OCI-LY1 (cell line): ENCODE data around the gene UBE2D3.

Source experiments
- H2AFZ ChIP-seq: fragments of 200-600 bp; sonication (generic), shearing (Covaris generic); 2 replicates; pipeline ENCODE4 v1.6.0; 2014; ENCODE audit warnings: antibody characterized with exemption, mild to moderate bottlenecking, low read length
- H3F3A ChIP-seq: fragments of 200-600 bp; sonication (generic), shearing (Covaris generic); 2 replicates; pipeline ENCODE4 v1.6.0; 2014; ENCODE audit warnings: mild to moderate bottlenecking, antibody characterized with exemption, low read length, moderate library complexity; ENCODE audit not compliant: insufficient read depth
- H3K27ac ChIP-seq: fragments of 200-600 bp; sonication (generic); 2 replicates; pipeline ENCODE4 v1.5.1; 2014; ENCODE audit warnings: low read length, mixed run types, mild to moderate bottlenecking, low read depth; ENCODE audit not compliant: poor library complexity, severe bottlenecking
- H3K27me3 ChIP-seq: fragments of 200-600 bp; sonication (generic); 2 replicates; pipeline ENCODE4 v1.6.0; 2014; ENCODE audit warnings: antibody characterized with exemption, mild to moderate bottlenecking, low read length, moderate library complexity; ENCODE audit not compliant: insufficient read depth
- H3K36me3 ChIP-seq: fragments of 200-600 bp; sonication (generic); 2 replicates; pipeline ENCODE4 v1.6.1; 2014; ENCODE audit warnings: mild to moderate bottlenecking, antibody characterized with exemption, low read length, moderate library complexity, mixed read lengths; ENCODE audit not compliant: insufficient read depth
- H3K4me1 ChIP-seq: fragments of 200-600 bp; sonication (generic); 2 replicates; pipeline ENCODE4 v1.5.1; 2014; ENCODE audit warnings: mild to moderate bottlenecking, low read length, moderate library complexity; ENCODE audit not compliant: insufficient read depth, severe bottlenecking
- H3K4me2 ChIP-seq: fragments of 200-600 bp; sonication (generic), shearing (Covaris generic); 2 replicates; pipeline ENCODE4 v1.6.1; 2014; ENCODE audit warnings: low read length
- H3K4me3 ChIP-seq: fragments of 200-600 bp; sonication (generic); 2 replicates; pipeline ENCODE4 v1.5.1; 2014; ENCODE audit warnings: low read length, low read depth, mild to moderate bottlenecking, mixed read lengths; ENCODE audit not compliant: poor library complexity, severe bottlenecking
- H3K79me2 ChIP-seq: fragments of 200-600 bp; shearing (Covaris generic); 2 replicates; pipeline ENCODE4 v1.6.1; 2016; ENCODE audit warnings: mixed run types, low read length, mixed read lengths; ENCODE audit not compliant: insufficient read depth
- H3K9ac ChIP-seq: fragments of 200-600 bp; sonication (generic), shearing (Covaris generic); 2 replicates; pipeline ENCODE4 v1.6.1; 2014; ENCODE audit warnings: mild to moderate bottlenecking, low read length, mixed read lengths
- H3K9me2 ChIP-seq: fragments of 200-600 bp; sonication (generic), shearing (Covaris generic); 2 replicates; pipeline ENCODE4 v1.6.1; 2014; ENCODE audit warnings: low read depth, mild to moderate bottlenecking, low read length, mixed read lengths
- H3K9me3 ChIP-seq: fragments of 200-600 bp; shearing (Covaris generic); 2 replicates; pipeline ENCODE4 v1.6.1; 2014; ENCODE audit warnings: low read length, mixed read lengths
- H4K20me1 ChIP-seq: fragments of 200-600 bp; sonication (generic), shearing (Covaris generic); 2 replicates; pipeline ENCODE4 v1.6.0; 2016; ENCODE audit warnings: mild to moderate bottlenecking, low read length; ENCODE audit not compliant: insufficient read depth
- CTCF ChIP-seq: fragments of 200-600 bp; sonication (generic), shearing (Covaris generic); IDR thresholded peaks from 2 replicates; pipeline ENCODE4 v1.5.1; 2017; ENCODE audit warnings: mild to moderate bottlenecking, antibody characterized with exemption, low read length, moderate library complexity, mixed read lengths
- EZH2 ChIP-seq: fragments of 200-600 bp; sonication (generic), shearing (Covaris generic); IDR thresholded peaks from 2 replicates; pipeline ENCODE4 v1.8.0; 2017; ENCODE audit warnings: borderline replicate concordance, mixed run types, mild to moderate bottlenecking, antibody characterized with exemption, low read length, moderate library complexity, mixed read lengths

The UBE2D3 gene

GRCh38 chr4:102847687-102848086 lies 20.3 kb upstream of the UBE2D3 start:
- Histone ChIP-seq H3K27ac (no peak overlapping the region), H3K36me3 (no peaks in the 10 kb centered on the region), H4K20me1 (no peaks in the 10 kb centered on the region), H3K4me2 (no peak overlapping the region), H3F3A (no peaks in the 10 kb centered on the region), H3K4me1 (no peaks in the 10 kb centered on the region), H3K9ac (no peak overlapping the region), H3K27me3 (no peaks in the 10 kb centered on the region), H2AFZ (no peak overlapping the region), H3K4me3 (no peak overlapping the region), H3K9me2 (no peaks in the 10 kb centered on the region), H3K9me3 (no peaks in the 10 kb centered on the region; the same call in 1 of the 2 replicates), H3K79me2 (no peaks in the 10 kb centered on the region)
- TF ChIP-seq CTCF: no peak
- no peak for TF ChIP-seq EZH2

GRCh38 chr4:102843938-102844337 lies 16.6 kb upstream of the UBE2D3 start:
- Histone ChIP-seq H3K4me1 (no peaks in the 10 kb centered on the region), H2AFZ (no peak overlapping the region), H3K36me3 (peaks cover 3% of the 10 kb centered on the region; the same call in 1 of the 2 replicates), H3K27ac (no peak overlapping the region), H4K20me1 (no peaks in the 10 kb centered on the region), H3K79me2 (no peaks in the 10 kb centered on the region), H3K27me3 (no peaks in the 10 kb centered on the region), H3K9me2 (no peaks in the 10 kb centered on the region), H3K9me3 (no peaks in the 10 kb centered on the region), H3K4me2 (no peak overlapping the region), H3F3A (no peaks in the 10 kb centered on the region), H3K9ac (no peak overlapping the region), H3K4me3 (no peak overlapping the region)
- TF ChIP-seq EZH2: no peak
- no peak for TF ChIP-seq CTCF

- Histone ChIP-seq H3K4me3 (no peak overlapping the region), H3K4me1 (no peaks in the 10 kb centered on the region), H3K79me2 (no peaks in the 10 kb centered on the region), H3K36me3 (peaks cover 3% of the 10 kb centered on the region; the same call in 1 of the 2 replicates), H2AFZ (no peak overlapping the region), H3K9ac (no peak overlapping the region), H3F3A (no peaks in the 10 kb centered on the region), H3K4me2 (no peak overlapping the region), H4K20me1 (no peaks in the 10 kb centered on the region), H3K27me3 (no peaks in the 10 kb centered on the region), H3K27ac (no peak overlapping the region), H3K9me3 (no peaks in the 10 kb centered on the region), H3K9me2 (no peaks in the 10 kb centered on the region)
- TF ChIP-seq EZH2 (no peak), CTCF (no peak)
These were observed 15.9 kb upstream of the UBE2D3 start for GRCh38 chr4:102843273-102843672.
